DMS53 treated with DMSO at 0.1 percent for 48 hours (cell line): Measurements from ENCODE around the gene FAM222A.

Source experiments
- DNase-seq: peaks from one replicate; lab custom pipeline; 2025; ENCODE audit not compliant: unreplicated experiment; lab: John Stamatoyannopoulos, UW

Gene FAM222A

DNA sequence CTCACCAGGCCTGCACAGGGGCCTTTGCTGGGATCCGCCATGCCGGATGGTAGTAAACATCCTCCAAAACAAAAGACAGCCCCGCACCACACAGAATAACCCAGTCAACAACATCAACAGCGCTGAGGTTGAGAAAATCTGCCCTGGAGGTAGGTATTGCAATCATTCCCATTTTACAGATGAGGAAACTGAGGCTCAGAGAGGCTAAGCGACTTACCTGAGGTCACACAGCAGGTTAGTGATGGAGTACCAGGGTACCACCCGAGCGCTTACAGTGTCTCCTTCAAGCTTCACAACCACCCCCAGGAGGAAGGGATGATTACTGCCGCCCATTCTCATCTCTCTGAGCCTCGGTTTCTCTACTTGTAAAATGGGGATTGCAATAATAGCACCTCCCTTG is 104.6 kb downstream of the FAM222A start:
- DNase-seq: no peak

DNA sequence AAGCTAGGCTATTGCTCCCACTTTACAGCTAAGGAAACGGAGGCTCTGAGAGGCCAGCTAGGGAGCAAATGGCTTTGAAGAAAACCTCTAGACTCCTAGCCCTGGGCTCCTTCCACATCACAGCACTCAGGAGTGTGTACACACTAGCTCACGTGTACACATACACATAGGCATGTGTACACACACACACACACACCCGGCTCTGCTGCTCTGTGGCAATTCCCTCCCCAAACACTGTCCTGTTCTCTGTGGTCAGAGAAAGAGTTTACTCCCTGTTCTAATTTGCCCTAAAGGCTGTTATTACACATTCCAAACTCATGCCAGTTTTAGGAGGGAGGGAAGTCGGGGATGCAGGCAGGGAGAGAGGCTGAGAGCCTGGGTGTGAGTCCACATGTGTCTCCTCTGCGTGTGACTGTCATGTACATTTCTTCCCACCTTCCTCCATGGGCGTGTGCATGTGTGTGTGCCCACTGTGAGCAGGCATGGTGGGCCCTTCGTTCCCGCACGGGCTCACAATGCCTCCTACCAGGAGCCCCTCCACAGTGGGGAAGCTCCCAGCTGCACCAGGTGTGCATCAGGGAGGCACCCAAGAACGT is 105.4 kb downstream of the FAM222A start:
- DNase-seq: no peak
